GM10266 (cell line): ENCODE measurements around the gene KCNJ9.

Experiments
- DNase-seq: peaks from one replicate; pipeline ENCODE4 v3.0.0; 2012; ENCODE audit errors: extremely low spot score
- CTCF ChIP-seq: IDR thresholded peaks from 2 replicates; pipeline ENCODE4 v1.5.1; 2012; ENCODE audit warnings: mild to moderate bottlenecking, low read depth; ENCODE audit not compliant: control insufficient read depth, insufficient read depth; ENCODE audit errors: missing control alignments

Gene KCNJ9

GRCh38 chr1:160089883-160090282 lies 8.5 kb downstream of the KCNJ9 start:
- no peak for DNase-seq
- TF ChIP-seq CTCF: no peak

GRCh38 chr1:160090760-160091159 lies 9.4 kb downstream of the KCNJ9 start:
- no peak for DNase-seq
- no peak for TF ChIP-seq CTCF

DNA sequence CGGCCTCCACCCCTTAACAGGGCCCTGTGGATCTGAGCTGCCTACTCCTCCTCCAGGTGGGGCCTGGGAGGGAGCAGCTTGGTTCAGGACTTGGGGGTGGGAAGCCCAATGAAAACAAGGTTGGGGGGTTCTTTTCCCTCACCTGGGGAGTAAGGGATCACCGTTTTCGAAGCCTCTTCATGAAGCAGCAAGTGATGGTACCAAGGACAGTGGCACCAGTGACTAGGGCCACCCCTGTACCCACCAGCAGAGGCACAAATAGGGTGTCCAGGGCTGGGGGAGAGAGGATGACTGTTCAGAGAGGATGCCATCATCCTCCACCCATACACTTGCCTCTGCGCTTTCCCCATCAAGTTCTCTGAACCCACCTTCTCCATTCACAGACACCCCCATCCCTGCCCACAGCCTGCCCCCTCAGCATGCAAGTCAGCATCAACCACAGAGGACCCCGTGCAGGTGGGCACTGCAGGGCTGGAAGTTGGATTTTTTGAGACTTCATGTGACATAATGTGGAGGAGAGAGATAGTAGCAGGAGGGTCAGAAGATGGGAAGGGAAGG lies 10.4 kb downstream of the KCNJ9 start:
- TF ChIP-seq CTCF: no peak
- no peak for DNase-seq

DNA sequence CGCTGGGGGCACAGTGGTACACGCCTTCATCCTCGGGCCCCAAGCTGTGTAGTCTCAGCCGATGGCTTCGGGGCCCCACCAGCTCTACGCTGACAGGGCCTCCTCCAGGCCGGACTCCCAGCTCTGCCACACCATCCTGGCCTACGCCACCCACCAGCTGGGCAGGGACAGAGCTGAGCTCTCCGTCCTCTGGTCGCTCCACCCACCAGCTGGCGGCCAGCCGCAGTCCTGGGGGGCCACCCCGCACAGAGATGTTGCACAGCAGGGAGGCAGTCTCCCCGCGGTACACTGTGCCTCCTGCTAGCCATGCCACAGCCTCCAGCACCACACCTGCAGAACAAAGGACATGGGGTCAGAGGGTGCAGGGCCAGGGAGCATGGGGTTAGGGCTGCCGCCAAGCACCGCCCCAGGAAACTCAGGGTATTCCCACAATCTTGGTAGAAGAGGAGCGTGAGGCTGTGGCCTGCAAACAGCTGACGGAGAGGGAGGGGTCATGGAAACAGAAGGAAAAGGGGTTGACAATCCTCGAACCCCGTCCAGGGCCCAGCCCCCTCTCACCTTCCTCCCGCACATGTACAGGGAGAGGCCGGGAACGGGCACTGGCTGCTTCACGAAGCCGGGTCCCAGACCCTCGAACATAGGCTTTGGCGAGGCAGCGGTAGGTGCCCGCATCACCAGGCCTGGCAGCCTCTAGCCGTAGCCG lies 11.2 kb downstream of the KCNJ9 start:
- no peak for DNase-seq
- TF ChIP-seq CTCF: no peak

DNA sequence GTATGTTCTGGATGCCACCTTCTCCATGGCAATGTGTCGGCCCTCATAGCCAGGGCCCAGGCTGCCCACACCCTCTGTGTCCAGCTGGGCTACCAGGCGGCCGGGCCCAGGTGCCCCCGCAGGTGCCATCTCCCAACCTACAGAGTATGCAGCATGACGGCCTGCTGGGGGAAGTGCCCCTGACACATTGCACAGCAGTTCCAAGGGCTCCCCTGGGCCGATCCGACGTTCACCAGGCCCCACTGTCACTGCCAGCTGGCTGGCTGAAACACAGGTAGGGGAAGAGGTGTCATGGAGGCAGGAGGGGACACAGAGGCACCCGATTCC lies 11.7 kb downstream of the KCNJ9 start:
- no peak for TF ChIP-seq CTCF
- no peak for DNase-seq

DNA sequence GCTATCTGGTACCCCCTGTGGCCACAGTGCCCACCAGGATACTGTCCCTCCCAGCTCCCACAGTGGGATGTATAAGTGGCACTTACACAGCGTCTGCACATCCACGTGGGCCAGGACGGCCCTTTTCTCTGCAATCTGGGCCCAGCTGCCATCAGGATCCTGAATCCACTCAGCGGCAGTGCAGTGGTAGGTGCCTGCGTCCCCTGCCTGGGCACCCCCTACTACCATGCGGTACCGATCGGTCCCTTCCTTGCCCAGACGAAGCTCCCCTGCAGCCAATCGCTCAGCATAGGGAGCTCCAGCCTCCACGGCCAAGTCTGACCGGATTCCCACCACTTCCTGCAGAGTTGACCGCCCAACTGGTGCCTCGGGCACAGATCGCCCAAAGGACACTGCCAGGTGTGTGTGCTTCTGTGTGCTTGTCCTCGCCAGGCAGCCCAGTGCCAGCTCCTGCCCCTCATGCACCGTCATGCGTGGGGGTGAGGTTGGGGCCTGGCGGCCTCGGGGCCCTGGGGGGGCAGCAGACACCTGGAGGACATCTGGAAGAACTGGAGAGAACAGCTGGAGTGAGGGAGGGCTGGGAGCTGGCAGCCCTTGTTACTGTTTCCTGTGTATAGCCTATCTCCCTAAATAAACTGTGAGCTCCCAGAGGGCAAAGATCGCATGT lies 12.4 kb downstream of the KCNJ9 start:
- DNase-seq: no peak
- TF ChIP-seq CTCF: no peak

DNA sequence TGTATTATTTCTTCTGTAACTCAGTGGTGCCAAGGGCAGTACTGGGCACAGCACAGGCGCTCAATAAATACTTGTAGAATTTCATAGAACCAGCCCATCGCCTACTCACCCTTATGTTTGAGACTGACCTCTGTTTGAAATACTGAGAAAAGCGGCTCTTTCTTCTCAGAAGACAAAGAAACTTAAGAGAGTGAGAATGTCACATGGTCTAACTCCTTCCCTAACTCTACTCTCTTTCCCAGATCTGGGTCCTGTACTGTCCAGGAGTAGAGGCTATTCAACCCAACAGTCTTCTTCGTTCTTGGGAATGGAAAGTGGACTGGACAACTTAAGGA lies 12.9 kb downstream of the KCNJ9 start:
- TF ChIP-seq CTCF: no peak
- DNase-seq: no peak
